Stimulated activated CD4-positive, alpha-beta T cell treated with anti-CD3 and anti-CD28 coated beads, TNF-alpha, amount 100 ng/mL, for 24 hours (primary cell): ENCODE data around the gene FBXO3.
"Not testable (repeated sequence)": the region's sequence is repeated elsewhere in the genome, so short reads cannot be mapped to it uniquely, and the experiment has no call there.

Experiments
- DNase-seq, 3 experiments: peaks; one replicate each; pipeline ENCODE4 v3.0.0-alpha.2; 2020; ENCODE audit warnings: low read depth in 3 of 3

Gene FBXO3

GRCh38 chr11:33773987-33774735 is at the start of gene FBXO3:
FBXO3 (minus strand) TSS chr11:33774520; CDS start chr11:33774497, 23 bp downstream.
- DNase-seq: peak; percentile 64 to 75 (median 68)

DNA sequence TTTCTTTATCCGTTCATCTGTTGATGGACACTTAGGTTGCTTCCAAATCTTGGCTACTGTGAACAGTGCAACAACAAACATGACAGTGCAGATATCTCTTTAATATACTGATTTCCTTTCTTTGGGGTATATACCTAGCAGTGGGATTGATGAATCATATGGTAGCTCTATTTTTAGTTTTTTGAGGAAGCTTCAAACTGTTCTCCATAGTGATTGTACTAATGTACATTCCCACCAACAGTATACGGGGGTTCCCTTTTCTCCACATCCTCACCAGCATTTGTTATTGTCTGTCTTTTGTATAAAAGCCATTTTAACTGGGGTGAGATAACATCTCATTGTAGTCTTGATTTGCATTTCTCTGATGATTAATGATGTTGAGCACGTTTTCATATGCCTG is 48.7 kb upstream of the FBXO3 start:
- DNase-seq: not testable (repeated sequence)

GRCh38 chr11:33819278-33820035 is 45.1 kb upstream of the FBXO3 start:
- no peak for DNase-seq

- peak; percentile 80 to 84 (median 83) for DNase-seq
Observed at GRCh38 chr11:33808228-33808828, 34.0 kb upstream of the FBXO3 start.

- DNase-seq: no peak
Observed at GRCh38 chr11:33804471-33804870, 30.2 kb upstream of the FBXO3 start.

DNA sequence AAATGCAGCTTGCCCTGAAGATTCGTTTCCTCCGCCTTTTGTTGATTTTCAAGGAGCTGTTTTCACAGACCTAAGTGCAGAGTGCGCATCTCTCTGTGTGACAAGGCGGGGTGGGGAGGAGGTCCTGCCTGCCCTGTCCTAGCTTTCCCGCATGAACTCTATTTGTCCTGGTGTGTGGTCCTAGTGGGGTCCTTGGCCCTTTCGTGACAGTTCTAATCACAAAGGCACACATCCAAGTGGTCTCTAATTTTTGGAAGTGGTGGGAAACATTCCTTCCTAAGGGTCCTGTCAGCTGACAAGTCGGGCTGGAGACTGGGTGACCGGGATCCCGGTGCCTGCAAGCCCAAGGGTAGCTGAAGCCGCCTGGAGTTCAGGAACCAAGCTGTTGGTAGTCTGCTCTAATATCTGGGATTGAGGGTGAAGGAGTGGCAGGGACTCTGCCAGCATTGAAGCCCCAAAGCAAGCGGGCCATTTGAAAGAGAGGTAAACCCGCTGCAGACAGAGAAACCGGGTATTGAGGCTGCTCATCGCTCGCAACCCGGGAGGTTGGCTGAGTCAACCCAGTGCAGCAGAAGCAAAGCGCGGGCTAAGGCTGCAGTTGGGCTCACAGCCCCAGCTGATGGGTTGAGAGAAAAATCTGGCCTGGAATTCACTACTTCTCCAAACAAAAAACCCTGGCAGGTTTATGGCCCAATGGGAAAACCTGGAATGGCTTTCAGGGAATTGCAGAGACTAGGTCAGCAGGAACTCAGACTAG is 28.1 kb upstream of the FBXO3 start:
- DNase-seq: peak in 1 of 3 experiments; percentile 21

- no peak for DNase-seq
Observed at GRCh38 chr11:33801821-33802193, 27.5 kb upstream of the FBXO3 start.

- DNase-seq: no peak
Observed at GRCh38 chr11:33797879-33798278, 23.6 kb upstream of the FBXO3 start.

- no peak for DNase-seq
Observed at GRCh38 chr11:33790040-33790439, 15.7 kb upstream of the FBXO3 start.

- DNase-seq: not testable (repeated sequence)
Observed at GRCh38 chr11:33788095-33788494, 13.8 kb upstream of the FBXO3 start.

DNA sequence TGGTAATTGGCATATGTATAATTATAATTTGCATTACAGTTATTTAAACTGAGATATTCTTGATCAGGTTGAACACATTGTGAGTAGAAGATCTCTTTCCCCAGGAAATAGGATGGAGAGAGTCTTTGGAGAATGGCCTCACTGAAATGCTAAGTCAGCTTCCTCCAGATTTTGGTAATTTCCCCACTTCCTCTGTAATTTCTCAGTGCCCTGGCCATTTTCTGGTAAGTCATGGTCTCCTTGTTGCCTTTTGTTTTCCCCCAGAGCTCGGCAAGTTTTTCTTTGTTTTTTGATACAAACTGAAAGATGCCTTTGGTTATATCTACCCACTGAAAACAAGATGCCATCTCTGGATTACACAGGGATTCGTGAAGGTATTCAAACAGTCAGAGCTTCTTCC is 12.8 kb upstream of the FBXO3 start:
- DNase-seq: no peak

- DNase-seq: no peak
Observed at GRCh38 chr11:33785609-33786008, 11.3 kb upstream of the FBXO3 start.

DNA sequence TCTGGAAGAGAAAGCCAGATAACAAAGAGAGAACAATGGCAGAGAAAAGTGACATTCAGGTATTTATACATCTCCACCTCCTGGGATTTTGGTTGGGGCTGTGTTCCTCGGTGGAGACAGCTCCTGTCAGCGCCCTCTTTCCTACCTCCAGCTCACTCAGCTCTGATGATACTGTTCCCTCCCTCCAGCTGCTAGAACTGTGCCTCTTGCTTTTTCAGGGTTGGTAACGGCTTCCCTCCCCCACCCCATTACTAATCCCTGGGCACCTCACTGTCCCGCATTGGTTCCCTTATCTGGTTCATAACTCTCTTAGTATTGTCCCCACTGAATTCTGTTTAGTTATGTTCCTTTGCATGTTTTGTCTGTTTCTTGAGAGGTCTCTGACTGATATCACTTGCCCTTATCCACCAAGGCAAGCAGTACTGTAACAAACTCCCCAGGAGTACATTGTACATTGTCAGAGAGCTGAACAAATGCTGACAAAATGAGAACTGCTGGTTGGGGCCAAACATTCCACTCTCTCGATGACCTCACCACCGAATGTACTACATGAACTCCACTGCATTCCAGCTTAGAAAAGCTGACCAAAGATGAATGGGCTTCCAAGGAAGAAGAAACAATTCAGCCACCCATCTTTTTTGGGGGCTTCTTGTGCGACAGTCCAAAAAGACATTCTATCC is 5.7 kb upstream of the FBXO3 start:
- no peak for DNase-seq

- no peak for DNase-seq
Observed at GRCh38 chr11:33778675-33779074, 4.4 kb upstream of the FBXO3 start.

DNA sequence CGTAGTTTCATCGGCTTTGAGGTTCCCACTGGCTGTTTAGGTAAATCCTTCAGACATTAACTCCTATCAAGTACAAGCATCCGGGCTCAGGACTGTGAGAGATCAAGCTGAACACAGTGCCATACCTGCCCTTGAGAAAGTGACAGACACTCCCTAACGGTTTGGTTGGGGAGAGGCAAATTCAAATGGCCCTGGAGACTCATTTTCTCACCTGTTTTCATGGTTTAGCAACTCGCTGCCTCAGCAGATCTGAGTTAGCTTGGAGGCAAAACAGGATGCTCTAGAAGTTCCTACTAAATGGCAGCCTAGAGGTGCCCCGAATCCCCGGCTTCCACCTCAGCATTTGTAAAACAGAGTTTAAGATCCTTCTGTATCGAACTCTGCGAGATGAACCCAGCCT is 3.6 kb upstream of the FBXO3 start:
- DNase-seq: no peak

- no peak for DNase-seq
Observed at GRCh38 chr11:33775832-33776470, 1.6 kb upstream of the FBXO3 start.

GRCh38 chr11:33775467-33775807 is 1.1 kb upstream of the FBXO3 start:
- no peak for DNase-seq

DNA sequence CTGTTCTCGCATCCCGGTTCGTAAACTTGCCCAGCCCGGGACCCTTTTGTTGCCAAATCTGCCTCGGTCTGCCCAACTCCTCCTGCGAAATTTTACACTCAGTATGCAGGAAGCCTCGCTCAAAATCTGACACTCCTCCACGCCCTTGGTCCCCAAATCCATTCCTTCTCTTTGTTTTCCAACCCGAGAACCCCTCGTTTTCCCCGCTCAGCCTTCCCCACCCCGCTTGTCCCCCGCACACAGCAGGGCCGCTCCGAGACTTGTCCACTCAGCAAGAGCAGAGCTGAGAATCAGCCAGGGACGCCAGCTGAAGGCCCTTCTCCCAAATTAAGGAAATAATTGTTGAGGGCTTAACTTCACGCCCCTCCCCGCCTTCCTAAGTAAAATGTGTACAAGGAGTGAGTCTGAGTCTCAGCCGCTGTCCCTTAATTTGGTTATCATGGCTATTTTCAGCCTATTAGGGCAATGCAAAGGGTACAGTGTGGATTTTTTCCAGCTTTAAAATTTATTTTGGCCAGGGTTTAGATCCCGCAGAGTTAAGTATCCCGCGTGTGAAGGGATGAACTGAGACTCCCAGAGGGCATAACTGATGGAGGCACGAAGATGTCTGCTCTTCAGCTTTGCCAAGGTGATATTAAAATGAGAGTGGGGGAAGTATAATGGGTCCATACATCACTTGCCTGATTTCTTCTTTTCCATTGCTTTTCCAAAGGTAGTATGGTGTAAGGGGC is 581 bp upstream of the FBXO3 start:
- no peak for DNase-seq

GRCh38 chr11:33773404-33773986 is 825 bp downstream of the FBXO3 start:
- peak in 1 of 3 experiments; percentile 14 for DNase-seq

- DNase-seq: no peak
Observed at GRCh38 chr11:33772870-33773269, 1.4 kb downstream of the FBXO3 start.
